Osteocyte (in vitro differentiated cells): ENCODE measurements around the gene GRID1. TPM values are rescaled to one million over a fixed set of nuclear protein-coding genes. Genes with fewer than 3 reads are reported as not detected.
A peak's percentile ranks its signal among the peaks of the same experiment; 100 is the strongest.

ENCODE experiments used
- DNase-seq: peaks from one replicate; pipeline ENCODE4 v3.0.0; 2021; ENCODE audit warnings: mixed read lengths; ENCODE audit not compliant: unreplicated experiment; ENCODE audit errors: extremely low spot score
- H3K27ac Mint-ChIP-seq: one replicate; pipeline ENCODE4 v1.8.0; 2021; ENCODE audit warnings: mild to moderate bottlenecking, mixed read lengths; ENCODE audit not compliant: unreplicated experiment
- H3K27me3 Mint-ChIP-seq: one replicate; pipeline ENCODE4 v1.8.0; 2021; ENCODE audit warnings: mixed read lengths; ENCODE audit not compliant: unreplicated experiment
- H3K36me3 Mint-ChIP-seq: one replicate; pipeline ENCODE4 v1.8.0; 2021; ENCODE audit warnings: mixed read lengths; ENCODE audit not compliant: unreplicated experiment
- H3K4me1 Mint-ChIP-seq: one replicate; pipeline ENCODE4 v1.8.0; 2021; ENCODE audit warnings: mixed read lengths; ENCODE audit not compliant: unreplicated experiment
- H3K4me3 Mint-ChIP-seq: one replicate; pipeline ENCODE4 v1.8.0; 2021; ENCODE audit warnings: mild to moderate bottlenecking, moderate library complexity, mixed read lengths; ENCODE audit not compliant: unreplicated experiment
- H3K9me3 Mint-ChIP-seq: one replicate; pipeline ENCODE4 v1.8.0; 2021; ENCODE audit warnings: mixed read lengths; ENCODE audit not compliant: unreplicated experiment
- total RNA-seq: library from RNA; stranded (reverse); gene quantifications from 2 replicates; pipeline ENCODE4 v1.2.1, GENCODE V29; 2021
- TF ChIP-seq, protein P1 (sequence below): fragments of 200-600 bp; sonication (generic); IDR thresholded peaks from 2 replicates; pipeline ENCODE4 v1.5.0; 2021; ENCODE audit warnings: antibody characterized with exemption, mild to moderate bottlenecking, moderate library complexity

Gene GRID1
- total RNA-seq, 1 donor from 2014 or later, result 0.11 TPM

DNA sequence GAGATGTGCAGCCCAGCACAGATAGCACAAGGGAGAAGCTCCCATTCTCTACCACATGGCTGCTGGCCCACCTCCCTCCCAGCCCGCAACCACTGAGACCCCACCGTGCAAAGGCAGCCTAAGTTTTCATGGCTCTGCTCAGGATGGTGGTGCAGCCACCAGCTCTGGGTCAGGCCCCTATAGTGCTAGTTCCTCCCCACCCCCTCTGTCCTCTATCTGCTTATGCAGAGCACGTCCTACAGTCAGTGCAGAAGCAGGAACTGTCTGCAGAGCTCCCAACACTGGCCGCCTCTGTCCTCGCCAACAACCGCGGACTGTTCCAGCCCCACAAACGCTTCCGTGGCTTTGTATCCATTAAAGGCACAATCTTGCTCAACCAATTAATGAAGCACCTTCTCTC lies 278.9 kb downstream of the GRID1 start:
- Mint-ChIP-seq H3K27me3 (no peaks in the 10 kb centered on the region), H3K9me3 (peaks cover 4% of the 10 kb centered on the region), H3K36me3 (no peaks in the 10 kb centered on the region), H3K4me3 (no peak overlapping the region), H3K27ac (no peak overlapping the region), H3K4me1 (no peaks in the 10 kb centered on the region)
- TF ChIP-seq, protein P1, sequence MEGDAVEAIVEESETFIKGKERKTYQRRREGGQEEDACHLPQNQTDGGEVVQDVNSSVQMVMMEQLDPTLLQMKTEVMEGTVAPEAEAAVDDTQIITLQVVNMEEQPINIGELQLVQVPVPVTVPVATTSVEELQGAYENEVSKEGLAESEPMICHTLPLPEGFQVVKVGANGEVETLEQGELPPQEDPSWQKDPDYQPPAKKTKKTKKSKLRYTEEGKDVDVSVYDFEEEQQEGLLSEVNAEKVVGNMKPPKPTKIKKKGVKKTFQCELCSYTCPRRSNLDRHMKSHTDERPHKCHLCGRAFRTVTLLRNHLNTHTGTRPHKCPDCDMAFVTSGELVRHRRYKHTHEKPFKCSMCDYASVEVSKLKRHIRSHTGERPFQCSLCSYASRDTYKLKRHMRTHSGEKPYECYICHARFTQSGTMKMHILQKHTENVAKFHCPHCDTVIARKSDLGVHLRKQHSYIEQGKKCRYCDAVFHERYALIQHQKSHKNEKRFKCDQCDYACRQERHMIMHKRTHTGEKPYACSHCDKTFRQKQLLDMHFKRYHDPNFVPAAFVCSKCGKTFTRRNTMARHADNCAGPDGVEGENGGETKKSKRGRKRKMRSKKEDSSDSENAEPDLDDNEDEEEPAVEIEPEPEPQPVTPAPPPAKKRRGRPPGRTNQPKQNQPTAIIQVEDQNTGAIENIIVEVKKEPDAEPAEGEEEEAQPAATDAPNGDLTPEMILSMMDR, result no peak
- peak; percentile 57 for DNase-seq

DNA sequence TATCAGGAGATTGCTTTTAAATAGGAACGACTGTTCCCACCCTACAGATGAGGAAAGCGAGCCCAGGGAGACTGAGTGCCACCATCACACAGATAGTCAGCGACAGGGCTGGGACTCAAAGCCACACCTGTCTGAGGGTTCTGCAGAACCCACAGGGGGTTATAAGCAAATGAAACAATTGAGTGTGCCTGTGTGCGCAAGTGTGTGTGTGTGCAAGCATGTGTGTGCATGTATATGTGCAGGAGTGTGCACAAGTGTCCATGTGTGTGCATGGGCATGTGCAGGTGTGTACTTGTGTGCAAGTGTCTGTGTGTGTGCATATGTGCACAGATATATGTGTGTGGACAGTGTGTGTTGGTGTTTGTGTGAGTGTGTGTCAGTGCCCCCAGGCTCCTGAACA lies 280.2 kb downstream of the GRID1 start:
- H3K27ac Mint-ChIP-seq, result no peak overlapping the region
- H3K9me3 Mint-ChIP-seq, result peaks cover 4% of the 10 kb centered on the region
- H3K36me3 Mint-ChIP-seq, result no peaks in the 10 kb centered on the region
- H3K4me3 Mint-ChIP-seq, result no peak overlapping the region
- TF ChIP-seq, protein P1, result no peak
- no peaks in the 10 kb centered on the region for H3K4me1 Mint-ChIP-seq
- H3K27me3 Mint-ChIP-seq, result no peaks in the 10 kb centered on the region
- DNase-seq, result peak; percentile 59

DNA sequence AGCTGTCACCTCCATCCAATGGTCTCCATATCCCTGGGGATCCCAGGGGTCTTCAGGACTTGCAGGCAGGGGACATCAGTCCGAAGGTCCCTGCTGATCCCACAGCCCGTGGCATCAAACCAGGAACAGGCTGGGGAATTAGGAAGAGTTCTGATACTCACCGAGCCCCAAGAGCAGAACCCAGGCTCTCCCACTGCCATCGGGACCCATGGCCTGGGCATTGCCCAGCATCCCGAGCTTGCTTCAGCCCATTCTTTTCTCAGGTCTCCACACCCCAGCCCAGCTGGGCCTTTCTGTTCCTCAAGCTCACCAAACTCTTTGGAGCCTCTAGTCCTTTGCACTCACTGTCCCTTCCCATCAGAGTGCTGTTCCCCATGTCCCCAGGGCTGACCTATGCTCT lies 280.9 kb downstream of the GRID1 start:
- peak; percentile 53 for DNase-seq
- Mint-ChIP-seq H3K27me3 (no peaks in the 10 kb centered on the region), H3K36me3 (no peaks in the 10 kb centered on the region), H3K4me3 (no peak overlapping the region), H3K9me3 (peaks cover 4% of the 10 kb centered on the region), H3K27ac (no peak overlapping the region), H3K4me1 (no peaks in the 10 kb centered on the region)
- TF ChIP-seq, protein P1, result no peak

DNA sequence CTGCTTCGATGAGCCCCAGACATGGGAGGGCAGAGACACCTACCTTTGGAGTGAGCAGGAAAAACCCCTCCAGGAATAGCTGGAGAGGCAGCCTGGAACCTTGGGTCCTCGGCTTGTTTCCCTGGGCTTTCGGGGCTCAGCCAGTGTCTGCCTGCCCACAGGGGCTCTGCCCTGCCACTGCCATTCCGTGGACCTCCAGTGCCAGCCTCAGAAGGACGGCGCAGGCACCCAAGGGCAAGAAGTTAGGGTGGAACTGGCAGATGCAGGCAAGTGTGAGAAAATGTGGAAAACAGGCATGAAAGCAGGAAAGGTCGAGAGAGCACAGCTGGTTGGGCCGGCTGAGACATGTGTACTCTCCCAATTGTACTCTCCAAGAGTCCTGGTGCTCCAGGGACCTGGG lies 281.5 kb downstream of the GRID1 start:
- Mint-ChIP-seq H3K27ac (no peak overlapping the region), H3K27me3 (no peaks in the 10 kb centered on the region), H3K36me3 (no peaks in the 10 kb centered on the region), H3K9me3 (peaks cover 4% of the 10 kb centered on the region), H3K4me3 (no peak overlapping the region), H3K4me1 (no peaks in the 10 kb centered on the region)
- TF ChIP-seq, protein P1, result no peak
- DNase-seq, result peak; percentile 75

DNA sequence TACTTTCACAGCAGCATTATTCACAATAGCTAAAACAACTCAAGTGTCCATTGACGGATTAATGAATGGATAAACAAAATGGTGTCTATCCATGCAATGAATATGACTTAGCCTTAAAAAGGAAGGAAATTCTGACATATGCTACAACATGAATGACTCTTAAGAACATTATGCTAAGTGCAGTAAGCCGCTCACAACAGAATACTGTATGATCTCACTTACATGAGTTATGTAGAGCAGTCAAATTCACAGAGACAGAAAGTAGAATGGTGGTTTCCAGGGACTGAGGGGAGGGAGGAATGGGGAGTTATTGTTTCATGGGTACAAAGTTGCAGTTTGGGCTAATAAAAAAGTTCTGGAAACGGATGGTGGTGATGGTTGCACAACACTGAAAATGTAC lies 282.0 kb downstream of the GRID1 start:
- Mint-ChIP-seq H3K4me3 (no peak overlapping the region), H3K9me3 (peaks cover 4% of the 10 kb centered on the region), H3K4me1 (no peaks in the 10 kb centered on the region), H3K27me3 (no peaks in the 10 kb centered on the region), H3K36me3 (no peaks in the 10 kb centered on the region), H3K27ac (no peak overlapping the region)
- DNase-seq, result no peak
- TF ChIP-seq, protein P1, result no peak
